Measurements from ENCODE around the gene BTRC. TPM values are rescaled to one million over a fixed set of nuclear protein-coding genes. Genes with fewer than 3 reads are reported as not detected.

Gene BTRC
- total and polyA plus RNA-seq, 2 donors from 2014 or later = 6.7 to 18.0 TPM

- FAIRE-seq (peak; percentile 27), DNase-seq (peak in 2 of 5 donors; percentile 45 to 56)
- no peaks in the 10 kb centered on the region for H3K9me3 ChIP-seq (ENCODE audit: control insufficient read depth in 2 of 3, insufficient read depth in 1 of 3, low read length in 3 of 3)
- intact Hi-C loops (cut with DNase I) = no loop called here
- H3K4me1 ChIP-seq (ENCODE audit: control insufficient read depth in 2 of 3, insufficient read depth in 2 of 3, low read depth in 1 of 3, low read length in 3 of 3) = peaks cover 0 to 13% (median 5%) of the 10 kb centered on the region in 3 donors
- H3K9ac ChIP-seq (ENCODE audit: low read length in 3 of 3) = no peak overlapping the region
- H3K27ac ChIP-seq (ENCODE audit: low read depth in 2 of 2, low read length in 2 of 2) = peak overlapping the region in 1 of 2 donors; percentile 25
- H3K27me3 ChIP-seq (ENCODE audit: control insufficient read depth, insufficient read depth, low read length) = no peaks in the 10 kb centered on the region
- H3K36me3 ChIP-seq (ENCODE audit: control insufficient read depth in 2 of 3, insufficient read depth in 3 of 3, low read length in 3 of 3) = no peaks in the 10 kb centered on the region
- no peak for TF ChIP-seq CTCF (IDR thresholded peaks at IDR 0.05; ENCODE audit: borderline replicate concordance, extremely low read depth, insufficient read depth)
- H3K4me3 ChIP-seq (ENCODE audit: low read length in 3 of 3) = no peak overlapping the region
Observed at GRCh38 chr10:101493782-101494281, 139.9 kb downstream of the BTRC start.

DNA sequence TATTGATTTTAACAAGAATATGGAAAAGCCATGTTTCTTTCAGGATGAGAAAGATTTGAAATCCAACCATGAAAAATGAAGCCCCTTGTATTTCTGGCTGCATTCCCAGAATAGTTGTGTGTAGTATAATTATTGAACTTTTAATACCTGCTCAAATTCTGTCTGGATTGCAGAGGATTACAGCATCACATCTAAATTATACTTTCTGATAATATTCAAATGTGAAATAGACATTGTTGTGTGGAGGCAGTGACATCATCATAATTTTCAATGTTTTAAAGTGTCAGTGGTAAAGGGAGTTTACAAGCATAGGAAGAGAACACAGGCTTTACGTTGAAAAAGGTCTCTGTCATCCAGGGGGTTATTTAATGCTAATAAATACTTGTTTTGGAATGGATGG lies 140.7 kb downstream of the BTRC start:
- no peaks in the 10 kb centered on the region for H3K9me3 ChIP-seq (ENCODE audit: control insufficient read depth in 2 of 3, insufficient read depth in 1 of 3, low read length in 3 of 3)
- H3K36me3 ChIP-seq (ENCODE audit: control insufficient read depth in 2 of 3, insufficient read depth in 3 of 3, low read length in 3 of 3) = no peaks in the 10 kb centered on the region
- no peak overlapping the region for H3K9ac ChIP-seq (ENCODE audit: low read length in 3 of 3)
- H3K27me3 ChIP-seq (ENCODE audit: control insufficient read depth, insufficient read depth, low read length) = no peaks in the 10 kb centered on the region
- no peak overlapping the region for H3K4me3 ChIP-seq (ENCODE audit: low read length in 3 of 3)
- DNase-seq (no peak), FAIRE-seq (no peak)
- no peak for TF ChIP-seq CTCF (IDR thresholded peaks at IDR 0.05; ENCODE audit: borderline replicate concordance, extremely low read depth, insufficient read depth)
- intact Hi-C loops (cut with DNase I) = no loop called here
- peaks cover 0 to 13% (median 5%) of the 10 kb centered on the region in 3 donors for H3K4me1 ChIP-seq (ENCODE audit: control insufficient read depth in 2 of 3, insufficient read depth in 2 of 3, low read depth in 1 of 3, low read length in 3 of 3)
- no peak overlapping the region for H3K27ac ChIP-seq (ENCODE audit: low read depth in 2 of 2, low read length in 2 of 2)

DNA sequence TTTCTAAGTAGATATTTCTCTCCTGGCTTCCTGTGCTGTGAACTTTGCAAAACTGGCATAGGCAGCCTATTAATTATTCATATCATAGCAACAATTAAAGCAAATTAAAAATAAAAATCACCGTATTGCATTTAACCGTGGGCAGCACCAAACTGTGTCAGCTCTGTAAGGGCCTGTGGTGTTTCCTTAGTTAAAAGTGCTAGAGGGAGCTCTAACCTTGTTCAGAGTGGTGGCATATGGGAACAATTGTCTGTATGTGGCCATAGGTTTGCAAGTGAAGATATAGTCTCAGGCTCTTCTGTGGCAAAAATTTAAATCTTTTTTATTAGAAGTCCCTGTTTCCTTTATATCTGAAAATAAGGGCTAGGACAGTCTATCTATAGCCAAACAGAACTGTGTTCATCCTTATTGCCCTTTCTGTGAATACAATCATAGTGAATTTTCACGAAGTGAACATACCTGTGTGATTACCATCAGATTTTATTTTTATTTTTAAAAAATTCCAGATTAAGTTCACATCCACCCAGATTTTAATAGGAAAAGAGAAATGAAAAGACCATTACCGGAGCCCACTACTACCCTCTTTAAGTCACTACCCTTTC lies 141.5 kb downstream of the BTRC start:
- no peaks in the 10 kb centered on the region for H3K9me3 ChIP-seq (ENCODE audit: control insufficient read depth in 2 of 3, insufficient read depth in 1 of 3, low read length in 3 of 3)
- H3K4me1 ChIP-seq (ENCODE audit: control insufficient read depth in 2 of 3, insufficient read depth in 2 of 3, low read depth in 1 of 3, low read length in 3 of 3) = peaks cover 0 to 13% (median 5%) of the 10 kb centered on the region in 3 donors
- H3K9ac ChIP-seq (ENCODE audit: low read length in 3 of 3) = no peak overlapping the region
- H3K36me3 ChIP-seq (ENCODE audit: control insufficient read depth in 2 of 3, insufficient read depth in 3 of 3, low read length in 3 of 3) = no peaks in the 10 kb centered on the region
- intact Hi-C loops (cut with DNase I) = no loop called here
- FAIRE-seq = no peak
- peak in 1 of 5 donors; percentile 39 for DNase-seq
- TF ChIP-seq CTCF (IDR thresholded peaks at IDR 0.05; ENCODE audit: borderline replicate concordance, extremely low read depth, insufficient read depth) = peak; percentile 22
- no peak overlapping the region for H3K27ac ChIP-seq (ENCODE audit: low read depth in 2 of 2, low read length in 2 of 2)
- no peak overlapping the region for H3K4me3 ChIP-seq (ENCODE audit: low read length in 3 of 3)
- H3K27me3 ChIP-seq (ENCODE audit: control insufficient read depth, insufficient read depth, low read length) = no peaks in the 10 kb centered on the region

Data from kidney (tissue), 14 donors.